ENCODE results near the gene DNAJC22.

DNA sequence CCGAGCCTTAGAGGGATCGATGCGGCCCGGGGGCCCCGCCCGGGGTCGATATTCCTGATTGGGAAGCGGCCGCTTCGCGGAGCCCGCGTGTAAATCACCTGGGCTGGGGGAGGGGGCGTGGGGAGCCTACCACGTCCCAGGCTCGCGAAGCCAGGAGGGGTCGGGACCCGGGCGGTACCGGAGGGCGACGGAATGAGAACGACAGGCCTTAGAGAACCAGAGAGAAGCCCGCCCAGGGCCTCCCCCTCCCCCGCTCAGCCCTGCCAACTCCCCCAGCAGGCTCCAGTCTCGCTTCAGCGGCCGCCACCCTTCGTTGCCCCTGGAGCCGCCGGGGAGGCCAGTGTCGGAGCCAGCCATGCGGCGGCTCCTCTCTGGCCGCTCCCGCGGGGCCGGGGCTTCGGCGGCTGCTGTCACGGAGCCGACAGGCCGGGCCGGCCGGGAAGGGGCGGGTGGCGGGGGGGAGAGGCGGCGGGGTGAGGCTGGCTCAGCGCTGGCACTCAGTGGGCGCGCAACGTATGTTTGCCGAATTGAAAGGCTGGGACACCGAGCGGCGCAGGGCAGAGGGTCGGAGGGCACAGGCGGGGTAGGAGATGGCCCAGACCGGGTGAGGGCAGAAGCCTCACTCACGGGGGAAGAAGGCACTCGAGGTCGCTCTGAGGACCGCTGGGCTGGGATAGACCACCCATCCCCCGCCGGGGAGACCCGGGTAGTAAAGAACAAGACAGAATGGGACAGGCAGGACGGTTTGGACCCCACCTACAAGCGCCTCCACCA lies 1.4 kb upstream of the DNAJC22 start:
- TF ChIP-seq, protein P1, sequence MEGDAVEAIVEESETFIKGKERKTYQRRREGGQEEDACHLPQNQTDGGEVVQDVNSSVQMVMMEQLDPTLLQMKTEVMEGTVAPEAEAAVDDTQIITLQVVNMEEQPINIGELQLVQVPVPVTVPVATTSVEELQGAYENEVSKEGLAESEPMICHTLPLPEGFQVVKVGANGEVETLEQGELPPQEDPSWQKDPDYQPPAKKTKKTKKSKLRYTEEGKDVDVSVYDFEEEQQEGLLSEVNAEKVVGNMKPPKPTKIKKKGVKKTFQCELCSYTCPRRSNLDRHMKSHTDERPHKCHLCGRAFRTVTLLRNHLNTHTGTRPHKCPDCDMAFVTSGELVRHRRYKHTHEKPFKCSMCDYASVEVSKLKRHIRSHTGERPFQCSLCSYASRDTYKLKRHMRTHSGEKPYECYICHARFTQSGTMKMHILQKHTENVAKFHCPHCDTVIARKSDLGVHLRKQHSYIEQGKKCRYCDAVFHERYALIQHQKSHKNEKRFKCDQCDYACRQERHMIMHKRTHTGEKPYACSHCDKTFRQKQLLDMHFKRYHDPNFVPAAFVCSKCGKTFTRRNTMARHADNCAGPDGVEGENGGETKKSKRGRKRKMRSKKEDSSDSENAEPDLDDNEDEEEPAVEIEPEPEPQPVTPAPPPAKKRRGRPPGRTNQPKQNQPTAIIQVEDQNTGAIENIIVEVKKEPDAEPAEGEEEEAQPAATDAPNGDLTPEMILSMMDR (IDR thresholded peaks at IDR 0.05 in 8 of 11, conservative IDR thresholded peaks at IDR 0.05 in 3 of 11), result no peak
- TF ChIP-seq POLR2AphosphoS5 (IDR thresholded peaks at IDR 0.05), result no peak

Data from spleen (tissue), 7 donors.